Measurements from ENCODE around the gene TRPM5.

TRPM5 gene

GRCh38 chr11:2415601-2416380 lies 28.5 kb downstream of the TRPM5 start:
- Histone ChIP-seq H3K27ac (ENCODE audit: insufficient read depth in 1 of 2, low read depth in 1 of 2, low read length in 2 of 2, poor library complexity in 1 of 2, severe bottlenecking in 2 of 2) (no peak overlapping the region), H3K9me3 (ENCODE audit: control extremely low read depth in 1 of 5, control insufficient read depth in 4 of 5, insufficient read depth in 2 of 5, low read depth in 1 of 5, low read length in 4 of 5) (no peaks in the 10 kb centered on the region), H3K4me3 (ENCODE audit: control insufficient read depth in 1 of 7, extremely low read depth in 1 of 7, insufficient read depth in 4 of 7, low read depth in 2 of 7, low read length in 6 of 7) (no peak overlapping the region), H3K36me3 (ENCODE audit: control insufficient read depth in 4 of 4, insufficient read depth in 4 of 4, low read length in 3 of 4) (no peaks in the 10 kb centered on the region), H3K4me1 (ENCODE audit: control extremely low read depth in 1 of 4, control insufficient read depth in 4 of 4, insufficient read depth in 4 of 4, low read length in 3 of 4) (peaks cover 0 to 18% (median 8%) of the 10 kb centered on the region in 4 experiments), H3K27me3 (replicated peaks in 2 of 5; ENCODE audit: control insufficient read depth in 4 of 5, insufficient read depth in 5 of 5, low read length in 4 of 5) (no peaks in the 10 kb centered on the region)
- ChIA-PET POLR2A (no interaction called here), CTCF (interaction anchor here (0.8 to 2.0 kb wide), 5 partner anchors 15 to 221 kb away, joined by 3 to 7 read pairs (median 3); partner anchors contain the start of gene TSSC4)
- DNase-seq, result peak in 1 of 3 donors; percentile 31
- 79% methylated on average over 32 of the region's 34 CpGs for WGBS (ENCODE audit: insufficient coverage)

GRCh38 chr11:2415171-2415570 lies 29.1 kb downstream of the TRPM5 start:
- peaks cover 0 to 14% (median 5%) of the 10 kb centered on the region in 4 experiments for H3K4me1 ChIP-seq (ENCODE audit: control extremely low read depth in 1 of 4, control insufficient read depth in 4 of 4, insufficient read depth in 4 of 4, low read length in 3 of 4)
- H3K4me3 ChIP-seq (ENCODE audit: control insufficient read depth in 1 of 7, extremely low read depth in 1 of 7, insufficient read depth in 4 of 7, low read depth in 2 of 7, low read length in 6 of 7), result no peak overlapping the region
- WGBS (ENCODE audit: insufficient coverage), result 94% methylated on average over 28 of the region's 28 CpGs
- DNase-seq, result no peak
- H3K27me3 ChIP-seq (replicated peaks in 2 of 5; ENCODE audit: control insufficient read depth in 4 of 5, insufficient read depth in 5 of 5, low read length in 4 of 5), result no peaks in the 10 kb centered on the region
- H3K27ac ChIP-seq (ENCODE audit: insufficient read depth in 1 of 2, low read depth in 1 of 2, low read length in 2 of 2, poor library complexity in 1 of 2, severe bottlenecking in 2 of 2), result no peak overlapping the region
- H3K36me3 ChIP-seq (ENCODE audit: control insufficient read depth in 4 of 4, insufficient read depth in 4 of 4, low read length in 3 of 4), result no peaks in the 10 kb centered on the region
- ChIA-PET CTCF (interaction anchor here (1.0 to 2.0 kb wide), 3 partner anchors 15 to 221 kb away, joined by 3 to 7 read pairs (median 4); partner anchors contain the start of gene TSSC4), POLR2A (no interaction called here)
- H3K9me3 ChIP-seq (ENCODE audit: control extremely low read depth in 1 of 5, control insufficient read depth in 4 of 5, insufficient read depth in 2 of 5, low read depth in 1 of 5, low read length in 4 of 5), result no peaks in the 10 kb centered on the region

- 91% methylated on average over 35 of the region's 35 CpGs for WGBS (ENCODE audit: insufficient coverage)
- no peak overlapping the region for H3K27ac ChIP-seq (ENCODE audit: insufficient read depth in 1 of 2, low read depth in 1 of 2, low read length in 2 of 2, poor library complexity in 1 of 2, severe bottlenecking in 2 of 2)
- no peaks in the 10 kb centered on the region for H3K9me3 ChIP-seq (ENCODE audit: control extremely low read depth in 1 of 5, control insufficient read depth in 4 of 5, insufficient read depth in 2 of 5, low read depth in 1 of 5, low read length in 4 of 5)
- ChIA-PET POLR2A (no interaction called here), CTCF (interaction anchor here (2.0 to 2.7 kb wide), 2 partner anchors 14 to 109 kb away, joined by 7 to 14 read pairs; partner anchors contain the start of gene TSSC4)
- no peaks in the 10 kb centered on the region for H3K36me3 ChIP-seq (ENCODE audit: control insufficient read depth in 4 of 4, insufficient read depth in 4 of 4, low read length in 3 of 4)
- H3K4me3 ChIP-seq (ENCODE audit: control insufficient read depth in 1 of 7, extremely low read depth in 1 of 7, insufficient read depth in 4 of 7, low read depth in 2 of 7, low read length in 6 of 7), result no peak overlapping the region
- no peaks in the 10 kb centered on the region for H3K27me3 ChIP-seq (replicated peaks in 2 of 5; ENCODE audit: control insufficient read depth in 4 of 5, insufficient read depth in 5 of 5, low read length in 4 of 5)
- DNase-seq, result no peak
- H3K4me1 ChIP-seq (ENCODE audit: control extremely low read depth in 1 of 4, control insufficient read depth in 4 of 4, insufficient read depth in 4 of 4, low read length in 3 of 4), result peaks cover 0 to 9% (median under 1%) of the 10 kb centered on the region in 4 experiments
These were observed 29.7 kb downstream of the TRPM5 start for GRCh38 chr11:2414616-2415015.

- no peaks in the 10 kb centered on the region for H3K9me3 ChIP-seq (ENCODE audit: control extremely low read depth in 1 of 5, control insufficient read depth in 4 of 5, insufficient read depth in 2 of 5, low read depth in 1 of 5, low read length in 4 of 5)
- 94% methylated on average over 42 of the region's 43 CpGs for WGBS (ENCODE audit: insufficient coverage)
- POLR2A ChIA-PET, result no interaction called here
- DNase-seq, result no peak
- no peak overlapping the region for H3K4me3 ChIP-seq (ENCODE audit: control insufficient read depth in 1 of 7, extremely low read depth in 1 of 7, insufficient read depth in 4 of 7, low read depth in 2 of 7, low read length in 6 of 7)
- H3K36me3 ChIP-seq (ENCODE audit: control insufficient read depth in 4 of 4, insufficient read depth in 4 of 4, low read length in 3 of 4), result no peaks in the 10 kb centered on the region
- H3K4me1 ChIP-seq (ENCODE audit: control extremely low read depth in 1 of 4, control insufficient read depth in 4 of 4, insufficient read depth in 4 of 4, low read length in 3 of 4), result peaks cover 0 to 9% (median 0%) of the 10 kb centered on the region in 4 experiments
- no peaks in the 10 kb centered on the region for H3K27me3 ChIP-seq (replicated peaks in 2 of 5; ENCODE audit: control insufficient read depth in 4 of 5, insufficient read depth in 5 of 5, low read length in 4 of 5)
- no peak overlapping the region for H3K27ac ChIP-seq (ENCODE audit: insufficient read depth in 1 of 2, low read depth in 1 of 2, low read length in 2 of 2, poor library complexity in 1 of 2, severe bottlenecking in 2 of 2)
- CTCF ChIA-PET, result interaction anchor here (1.6 to 2.7 kb wide), 3 partner anchors 13 to 258 kb away, joined by 3 to 14 read pairs (median 6); partner anchors contain the start of gene TSSC4
These were observed 30.4 kb downstream of the TRPM5 start for GRCh38 chr11:2413742-2414579.

GRCh38 chr11:2412323-2412722 lies 32.0 kb downstream of the TRPM5 start:
- H3K27ac ChIP-seq (ENCODE audit: insufficient read depth in 1 of 2, low read depth in 1 of 2, low read length in 2 of 2, poor library complexity in 1 of 2, severe bottlenecking in 2 of 2), result no peak overlapping the region
- no peaks in the 10 kb centered on the region for H3K9me3 ChIP-seq (ENCODE audit: control extremely low read depth in 1 of 5, control insufficient read depth in 4 of 5, insufficient read depth in 2 of 5, low read depth in 1 of 5, low read length in 4 of 5)
- no peaks in the 10 kb centered on the region for H3K36me3 ChIP-seq (ENCODE audit: control insufficient read depth in 4 of 4, insufficient read depth in 4 of 4, low read length in 3 of 4)
- H3K4me1 ChIP-seq (ENCODE audit: control extremely low read depth in 1 of 4, control insufficient read depth in 4 of 4, insufficient read depth in 4 of 4, low read length in 3 of 4), result peaks cover 0 to 9% (median 0%) of the 10 kb centered on the region in 4 experiments
- CTCF ChIA-PET, result interaction anchor here (1.3 to 2.7 kb wide), 6 partner anchors 9 to 256 kb away, joined by 3 to 14 read pairs (median 4); partner anchors contain the start of gene TSSC4
- H3K4me3 ChIP-seq (ENCODE audit: control insufficient read depth in 1 of 7, extremely low read depth in 1 of 7, insufficient read depth in 4 of 7, low read depth in 2 of 7, low read length in 6 of 7), result no peak overlapping the region
- DNase-seq, result no peak
- WGBS (ENCODE audit: insufficient coverage), result 97% methylated on average over 6 of the region's 6 CpGs
- H3K27me3 ChIP-seq (replicated peaks in 2 of 5; ENCODE audit: control insufficient read depth in 4 of 5, insufficient read depth in 5 of 5, low read length in 4 of 5), result no peaks in the 10 kb centered on the region
- POLR2A ChIA-PET, result no interaction called here

GRCh38 chr11:2411446-2412305 lies 32.6 kb downstream of the TRPM5 start:
- Histone ChIP-seq H3K36me3 (ENCODE audit: control insufficient read depth in 4 of 4, insufficient read depth in 4 of 4, low read length in 3 of 4) (no peaks in the 10 kb centered on the region), H3K4me3 (ENCODE audit: control insufficient read depth in 1 of 7, extremely low read depth in 1 of 7, insufficient read depth in 4 of 7, low read depth in 2 of 7, low read length in 6 of 7) (no peak overlapping the region), H3K4me1 (ENCODE audit: control extremely low read depth in 1 of 4, control insufficient read depth in 4 of 4, insufficient read depth in 4 of 4, low read length in 3 of 4) (peaks cover 0 to 9% (median 0%) of the 10 kb centered on the region in 4 experiments), H3K9me3 (ENCODE audit: control extremely low read depth in 1 of 5, control insufficient read depth in 4 of 5, insufficient read depth in 2 of 5, low read depth in 1 of 5, low read length in 4 of 5) (no peaks in the 10 kb centered on the region), H3K27ac (ENCODE audit: insufficient read depth in 1 of 2, low read depth in 1 of 2, low read length in 2 of 2, poor library complexity in 1 of 2, severe bottlenecking in 2 of 2) (no peak overlapping the region), H3K27me3 (replicated peaks in 2 of 5; ENCODE audit: control insufficient read depth in 4 of 5, insufficient read depth in 5 of 5, low read length in 4 of 5) (no peaks in the 10 kb centered on the region)
- DNase-seq, result no peak
- CTCF ChIA-PET, result interaction anchor here (1.3 to 2.7 kb wide), 5 partner anchors 9 to 214 kb away, joined by 3 to 14 read pairs (median 4); partner anchors contain the start of gene TSSC4
- WGBS (ENCODE audit: insufficient coverage), result 85% methylated on average over 25 of the region's 30 CpGs
- POLR2A ChIA-PET, result no interaction called here

Measured in common myeloid progenitor, CD34-positive (primary cell).